ENCODE data around the gene TNFRSF25.

GRCh38 chr1:6435547-6435946, 30.4 kb downstream of the TNFRSF25 start:
- TF ChIP-seq CTCF (IDR thresholded peaks at IDR 0.05 in 4 of 5, conservative IDR thresholded peaks at IDR 0.05 in 1 of 5) (no peak), POLR2A (IDR thresholded peaks at IDR 0.05) (no peak)

Measured in gastrocnemius medialis (tissue), 4 donors.